Mucosa of stomach (tissue), 1 donor: ENCODE data around the gene NATD1.

ENCODE experiments used
- H3K27me3 ChIP-seq: one replicate; pipeline ENCODE4 v1.7.0; 2013; ENCODE audit warnings: mild to moderate bottlenecking, low read length; ENCODE audit not compliant: control insufficient read depth, insufficient read depth
- H3K36me3 ChIP-seq: one replicate; pipeline ENCODE4 v1.7.0; 2013; ENCODE audit warnings: low read length; ENCODE audit not compliant: control insufficient read depth, insufficient read depth
- H3K4me1 ChIP-seq: one replicate; pipeline ENCODE4 v1.7.0; 2013; ENCODE audit warnings: mild to moderate bottlenecking, low read length; ENCODE audit not compliant: control insufficient read depth, insufficient read depth
- H3K4me3 ChIP-seq: one replicate; pipeline ENCODE4 v1.7.0; 2013; ENCODE audit warnings: low read length
- H3K9ac ChIP-seq: one replicate; pipeline ENCODE4 v1.7.0; 2013; ENCODE audit warnings: mild to moderate bottlenecking, low read length, moderate library complexity
- H3K9me3 ChIP-seq: one replicate; pipeline ENCODE4 v1.7.0; 2013; ENCODE audit warnings: mild to moderate bottlenecking, low read length, moderate library complexity; ENCODE audit not compliant: control insufficient read depth
- donor health status: Pancreatic carcinoma.

The NATD1 gene

GRCh38 chr17:21213638-21214014 lies 39.6 kb downstream of the NATD1 start:
- Histone ChIP-seq H3K36me3 (peaks cover 4% of the 10 kb centered on the region), H3K27me3 (no peaks in the 10 kb centered on the region), H3K4me3 (peak overlapping the region; percentile 85), H3K9ac (peak overlapping the region; percentile 95), H3K9me3 (no peaks in the 10 kb centered on the region), H3K4me1 (peaks cover 41% of the 10 kb centered on the region)

GRCh38 chr17:21212826-21213637 lies 40.2 kb downstream of the NATD1 start:
- Histone ChIP-seq H3K27me3 (no peaks in the 10 kb centered on the region), H3K4me3 (peak overlapping the region; percentile 85), H3K4me1 (peaks cover 42% of the 10 kb centered on the region), H3K9me3 (no peaks in the 10 kb centered on the region), H3K9ac (peak overlapping the region; percentile 95), H3K36me3 (peaks cover 4% of the 10 kb centered on the region)

GRCh38 chr17:21211825-21212479 lies 41.3 kb downstream of the NATD1 start:
- Histone ChIP-seq H3K9ac (peak overlapping the region; percentile 38), H3K4me3 (no peak overlapping the region), H3K4me1 (peaks cover 42% of the 10 kb centered on the region)

GRCh38 chr17:21210411-21211076 lies 42.7 kb downstream of the NATD1 start:
- Histone ChIP-seq H3K36me3 (peaks cover 4% of the 10 kb centered on the region), H3K27me3 (no peaks in the 10 kb centered on the region), H3K9me3 (no peaks in the 10 kb centered on the region), H3K4me3 (no peak overlapping the region), H3K9ac (no peak overlapping the region), H3K4me1 (peaks cover 42% of the 10 kb centered on the region)

More at GRCh38 chr17:21211825-21212479, 41.3 kb downstream of the NATD1 start:
- no peaks in the 10 kb centered on the region for H3K9me3 ChIP-seq
- H3K36me3 ChIP-seq, result peaks cover 4% of the 10 kb centered on the region
- no peaks in the 10 kb centered on the region for H3K27me3 ChIP-seq

DNA sequence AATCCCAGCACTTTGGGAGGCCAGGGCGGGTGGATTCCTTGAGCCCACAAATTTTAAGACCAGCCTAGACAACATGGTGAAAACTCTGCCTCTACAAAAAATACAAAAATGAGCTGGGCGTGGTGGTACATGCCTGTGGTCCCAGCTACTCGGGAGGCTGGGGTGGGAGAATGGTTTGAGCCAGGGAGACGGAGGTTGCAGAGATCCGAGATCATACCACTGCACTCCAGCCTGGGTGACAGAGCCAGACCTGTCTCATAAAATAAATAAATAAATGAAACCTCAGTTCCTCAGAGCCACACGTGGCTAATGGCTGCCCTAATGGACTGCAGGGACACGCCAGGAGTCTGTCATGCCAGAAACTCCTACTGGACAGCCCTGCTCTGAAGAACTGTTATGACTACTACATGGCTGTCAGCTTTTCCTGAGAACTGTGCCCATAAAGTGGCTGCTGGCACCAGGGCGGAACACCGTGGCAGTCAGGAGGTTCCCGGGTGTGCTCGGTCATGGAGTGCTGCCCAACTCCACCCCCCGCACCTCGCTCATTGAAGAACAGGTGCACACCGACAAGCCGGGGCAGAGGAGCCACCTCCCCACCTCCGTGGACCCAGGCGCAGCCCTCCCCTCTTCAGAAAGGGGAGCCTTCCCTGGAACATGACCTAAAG lies 43.6 kb downstream of the NATD1 start:
- peaks cover 4% of the 10 kb centered on the region for H3K36me3 ChIP-seq
- no peaks in the 10 kb centered on the region for H3K9me3 ChIP-seq
- H3K9ac ChIP-seq, result no peak overlapping the region
- H3K4me3 ChIP-seq, result no peak overlapping the region
- H3K27me3 ChIP-seq, result no peaks in the 10 kb centered on the region
- peaks cover 36% of the 10 kb centered on the region for H3K4me1 ChIP-seq

- Histone ChIP-seq H3K4me3 (no peak overlapping the region), H3K36me3 (peaks cover 4% of the 10 kb centered on the region), H3K9ac (no peak overlapping the region), H3K9me3 (no peaks in the 10 kb centered on the region), H3K4me1 (peaks cover 36% of the 10 kb centered on the region), H3K27me3 (no peaks in the 10 kb centered on the region)
Measured at GRCh38 chr17:21208352-21208751, 44.9 kb downstream of the NATD1 start.

DNA sequence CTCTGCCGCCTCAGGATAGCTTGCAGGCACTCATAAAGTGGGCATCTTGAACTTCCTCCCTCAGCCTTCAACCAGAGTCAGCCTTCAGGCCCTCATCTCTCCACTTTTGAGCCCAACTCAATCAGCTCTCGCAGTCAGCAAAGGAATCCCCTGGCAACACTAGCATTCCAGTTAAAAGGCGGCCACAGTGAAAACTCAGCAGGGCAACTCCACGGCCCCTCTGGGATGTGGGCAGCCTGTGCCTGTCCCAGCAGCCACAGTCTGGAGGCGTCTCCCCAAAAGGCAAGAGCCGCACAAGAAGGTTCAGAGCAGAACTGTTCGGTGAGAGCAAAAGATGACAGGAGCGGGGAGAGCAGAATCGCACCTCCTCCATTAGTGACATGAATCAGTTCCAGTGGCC lies 48.3 kb downstream of the NATD1 start:
- no peak overlapping the region for H3K9ac ChIP-seq

DNA sequence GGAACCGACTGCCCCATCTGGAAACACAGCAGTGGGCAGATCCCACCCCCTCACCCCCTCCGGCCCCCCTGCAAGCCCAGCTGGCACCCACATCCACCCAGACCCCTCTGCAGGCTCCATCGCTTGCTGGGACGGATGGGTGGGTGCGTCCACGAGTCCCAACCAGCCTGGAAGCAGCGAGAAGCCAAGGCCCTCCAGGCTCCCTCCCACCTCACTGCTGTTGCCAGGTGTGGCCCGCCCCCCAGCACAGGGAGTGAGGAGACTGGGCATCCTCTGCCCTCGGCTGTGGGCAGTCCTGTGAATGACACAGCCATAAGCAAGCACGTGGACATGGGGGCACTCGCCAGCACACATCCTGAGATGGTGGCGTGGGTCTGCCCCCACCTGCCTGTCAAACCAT lies 50.7 kb downstream of the NATD1 start:
- no peaks in the 10 kb centered on the region for H3K9me3 ChIP-seq
- H3K4me3 ChIP-seq, result no peak overlapping the region
- no peaks in the 10 kb centered on the region for H3K36me3 ChIP-seq
- H3K27me3 ChIP-seq, result no peaks in the 10 kb centered on the region
- H3K4me1 ChIP-seq, result peaks cover 16% of the 10 kb centered on the region
- no peak overlapping the region for H3K9ac ChIP-seq

More for the DNA sequence above, 48.3 kb downstream of the NATD1 start:
- Histone ChIP-seq H3K4me3 (no peak overlapping the region), H3K9me3 (no peaks in the 10 kb centered on the region), H3K27me3 (no peaks in the 10 kb centered on the region), H3K4me1 (peaks cover 21% of the 10 kb centered on the region), H3K36me3 (no peaks in the 10 kb centered on the region)

GRCh38 chr17:21201874-21202273 lies 51.3 kb downstream of the NATD1 start:
- no peak overlapping the region for H3K4me3 ChIP-seq
- H3K4me1 ChIP-seq, result peaks cover 16% of the 10 kb centered on the region
- no peaks in the 10 kb centered on the region for H3K9me3 ChIP-seq
- H3K27me3 ChIP-seq, result no peaks in the 10 kb centered on the region
- no peaks in the 10 kb centered on the region for H3K36me3 ChIP-seq
- no peak overlapping the region for H3K9ac ChIP-seq

DNA sequence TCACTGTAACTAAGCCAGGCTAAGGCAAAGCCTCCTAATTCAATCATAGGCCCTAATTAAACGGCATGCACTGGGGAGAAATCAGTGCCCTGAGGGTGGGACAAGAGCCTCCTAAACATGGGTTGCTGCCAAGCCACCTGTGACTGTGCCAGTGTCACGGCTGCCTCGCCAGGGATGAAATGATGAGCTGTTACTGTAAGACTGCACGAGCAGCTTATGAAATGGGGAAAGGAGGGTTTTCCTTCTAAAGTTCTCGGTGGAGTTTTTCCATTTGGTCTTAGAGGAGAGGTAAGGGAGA lies 52.0 kb downstream of the NATD1 start:
- H3K9ac ChIP-seq, result no peak overlapping the region
- H3K4me1 ChIP-seq, result peaks cover 16% of the 10 kb centered on the region
- H3K36me3 ChIP-seq, result no peaks in the 10 kb centered on the region
- no peaks in the 10 kb centered on the region for H3K27me3 ChIP-seq
- no peak overlapping the region for H3K4me3 ChIP-seq
- H3K9me3 ChIP-seq, result no peaks in the 10 kb centered on the region

DNA sequence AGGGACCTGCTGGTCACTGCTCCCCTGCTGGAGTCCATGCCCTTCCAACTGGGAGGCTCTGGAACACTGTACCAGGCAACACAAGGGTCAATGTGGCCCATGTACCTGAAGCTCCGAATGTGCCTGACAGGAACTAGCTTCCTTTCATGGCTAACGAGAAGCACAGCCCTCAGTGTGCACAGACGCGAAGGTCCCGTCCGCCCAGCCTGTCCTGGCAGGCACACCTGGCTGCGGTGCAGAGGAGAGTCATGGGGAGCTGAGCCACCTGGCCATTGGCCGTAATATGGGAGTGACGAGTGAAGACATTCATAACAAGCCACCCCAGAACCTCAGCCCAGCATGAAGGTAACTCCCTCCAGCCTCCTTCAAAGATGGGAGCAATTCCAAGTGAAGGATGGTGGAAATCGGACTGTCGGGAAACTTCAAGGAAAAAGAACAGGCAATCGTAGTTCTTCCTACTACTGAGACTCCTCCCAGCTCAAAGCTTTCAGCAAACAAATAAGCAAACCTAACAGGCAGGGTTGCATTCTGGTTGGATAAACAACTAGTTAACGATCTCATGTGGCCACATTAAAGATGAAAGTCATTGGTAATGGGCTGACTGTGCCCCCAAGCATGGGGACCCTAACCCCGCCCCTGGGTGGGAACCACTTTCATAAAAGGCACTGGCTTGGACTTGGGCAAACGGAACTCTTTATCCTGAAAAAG lies 52.5 kb downstream of the NATD1 start:
- peaks cover 16% of the 10 kb centered on the region for H3K4me1 ChIP-seq
- no peaks in the 10 kb centered on the region for H3K9me3 ChIP-seq
- no peaks in the 10 kb centered on the region for H3K36me3 ChIP-seq
- no peaks in the 10 kb centered on the region for H3K27me3 ChIP-seq
- no peak overlapping the region for H3K4me3 ChIP-seq
- H3K9ac ChIP-seq, result no peak overlapping the region
